Measurements from ENCODE around the gene DIAPH2. TPM values are rescaled to one million over a fixed set of nuclear protein-coding genes. Genes with fewer than 3 reads are reported as not detected.
"Not testable (repeated sequence)": the region's sequence is repeated elsewhere in the genome, so short reads cannot be mapped to it uniquely, and the experiment has no call there.

The DIAPH2 gene
- total and polyA plus RNA-seq, 2 donors (not counting 1 experiment from before 2014, with no cell fraction given) = 16.8 to 18.5 TPM

DNA sequence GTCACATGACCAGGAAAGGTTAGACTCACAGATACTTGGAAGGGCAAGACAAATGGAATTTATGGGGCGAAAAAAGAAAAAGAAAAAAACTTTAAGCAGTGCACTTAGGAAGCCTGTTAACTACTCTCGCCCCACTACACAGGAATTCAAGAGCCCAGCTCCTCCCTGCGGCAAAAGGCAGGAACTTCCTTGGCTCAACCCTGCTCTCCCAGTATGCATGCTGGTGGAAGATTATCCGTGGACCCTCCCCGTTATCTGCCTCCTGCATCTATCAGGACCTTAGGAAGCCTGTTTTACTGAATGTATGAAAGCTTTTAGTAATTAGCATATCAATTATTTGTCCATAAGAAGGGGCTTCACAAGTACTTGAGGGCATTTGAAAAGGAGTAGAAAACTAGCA lies 158.9 kb downstream of the DIAPH2 start:
- Histone ChIP-seq H3K4me2 (ENCODE audit: extremely low read depth, insufficient read depth, low read length) (no peak overlapping the region), H3K9ac (ENCODE audit: insufficient read depth, low read length) (no peak overlapping the region), H3K4me3 (replicated peaks in 1 of 4; ENCODE audit: control extremely low read depth in 1 of 4, insufficient read depth in 1 of 4, low read depth in 3 of 4, low read length in 4 of 4) (no peak overlapping the region), H3K36me3 (ENCODE audit: control insufficient read depth, insufficient read depth, low read length) (no peaks in the 10 kb centered on the region), H2AFZ (ENCODE audit: low read length) (no peak overlapping the region), H3K27me3 (ENCODE audit: control insufficient read depth, insufficient read depth, low read length) (no peaks in the 10 kb centered on the region), H3K4me1 (ENCODE audit: control insufficient read depth, extremely low read depth, insufficient read depth, low read length) (no peaks in the 10 kb centered on the region), H3K79me2 (ENCODE audit: control insufficient read depth, insufficient read depth, low read length) (no peaks in the 10 kb centered on the region), H3K9me3 (ENCODE audit: control insufficient read depth, insufficient read depth, low read depth, low read length) (no peaks in the 10 kb centered on the region), H4K20me1 (ENCODE audit: control insufficient read depth, extremely low read depth, insufficient read depth, low read length) (no peaks in the 10 kb centered on the region), H3K27ac (ENCODE audit: insufficient read depth, low read length) (no peak overlapping the region)
- no peak for TF ChIP-seq EZH2 (IDR thresholded peaks at IDR 0.05; ENCODE audit: low read length, missing control alignments)
- TF ChIP-seq, protein P1, sequence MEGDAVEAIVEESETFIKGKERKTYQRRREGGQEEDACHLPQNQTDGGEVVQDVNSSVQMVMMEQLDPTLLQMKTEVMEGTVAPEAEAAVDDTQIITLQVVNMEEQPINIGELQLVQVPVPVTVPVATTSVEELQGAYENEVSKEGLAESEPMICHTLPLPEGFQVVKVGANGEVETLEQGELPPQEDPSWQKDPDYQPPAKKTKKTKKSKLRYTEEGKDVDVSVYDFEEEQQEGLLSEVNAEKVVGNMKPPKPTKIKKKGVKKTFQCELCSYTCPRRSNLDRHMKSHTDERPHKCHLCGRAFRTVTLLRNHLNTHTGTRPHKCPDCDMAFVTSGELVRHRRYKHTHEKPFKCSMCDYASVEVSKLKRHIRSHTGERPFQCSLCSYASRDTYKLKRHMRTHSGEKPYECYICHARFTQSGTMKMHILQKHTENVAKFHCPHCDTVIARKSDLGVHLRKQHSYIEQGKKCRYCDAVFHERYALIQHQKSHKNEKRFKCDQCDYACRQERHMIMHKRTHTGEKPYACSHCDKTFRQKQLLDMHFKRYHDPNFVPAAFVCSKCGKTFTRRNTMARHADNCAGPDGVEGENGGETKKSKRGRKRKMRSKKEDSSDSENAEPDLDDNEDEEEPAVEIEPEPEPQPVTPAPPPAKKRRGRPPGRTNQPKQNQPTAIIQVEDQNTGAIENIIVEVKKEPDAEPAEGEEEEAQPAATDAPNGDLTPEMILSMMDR (conservative IDR thresholded peaks at IDR 0.05 in 1 of 2, IDR thresholded peaks at IDR 0.05 in 1 of 2; ENCODE audit: low read depth in 1 of 2, low read length in 2 of 2) = peak in 1 of 2 donors; percentile 3
- peak in 1 of 2 donors; percentile 7 for DNase-seq (ENCODE audit: low read depth in 2 of 2)

DNA sequence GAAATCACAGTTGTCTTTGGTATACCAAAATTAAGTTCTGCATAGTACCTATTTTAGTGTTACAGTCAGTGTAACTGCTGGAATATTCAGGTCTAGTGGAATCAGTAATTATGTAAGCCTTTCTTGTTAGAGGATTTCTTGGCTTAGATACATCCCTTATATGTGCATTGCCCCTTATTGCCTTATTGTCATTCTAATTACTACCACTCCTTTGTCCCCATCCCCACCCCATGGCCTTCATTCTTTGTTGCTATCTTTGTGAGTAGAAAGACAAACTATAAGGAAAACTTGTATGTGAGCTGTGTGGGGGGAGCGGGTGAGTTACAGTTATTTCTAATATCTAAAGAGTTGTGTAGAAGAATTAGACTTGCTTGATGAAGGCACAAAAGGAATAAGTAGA lies 162.2 kb downstream of the DIAPH2 start:
- Histone ChIP-seq H2AFZ (ENCODE audit: low read length) (no peak overlapping the region), H3K36me3 (ENCODE audit: control insufficient read depth, insufficient read depth, low read length) (no peaks in the 10 kb centered on the region), H4K20me1 (ENCODE audit: control insufficient read depth, extremely low read depth, insufficient read depth, low read length) (no peaks in the 10 kb centered on the region), H3K4me2 (ENCODE audit: extremely low read depth, insufficient read depth, low read length) (no peak overlapping the region), H3K79me2 (ENCODE audit: control insufficient read depth, insufficient read depth, low read length) (no peaks in the 10 kb centered on the region), H3K27me3 (ENCODE audit: control insufficient read depth, insufficient read depth, low read length) (no peaks in the 10 kb centered on the region), H3K9me3 (ENCODE audit: control insufficient read depth, insufficient read depth, low read depth, low read length) (no peaks in the 10 kb centered on the region), H3K4me1 (ENCODE audit: control insufficient read depth, extremely low read depth, insufficient read depth, low read length) (no peaks in the 10 kb centered on the region), H3K4me3 (replicated peaks in 1 of 4; ENCODE audit: control extremely low read depth in 1 of 4, insufficient read depth in 1 of 4, low read depth in 3 of 4, low read length in 4 of 4) (no peak overlapping the region), H3K27ac (ENCODE audit: insufficient read depth, low read length) (no peak overlapping the region), H3K9ac (ENCODE audit: insufficient read depth, low read length) (no peak overlapping the region)
- no peak for DNase-seq (ENCODE audit: low read depth in 2 of 2)
- TF ChIP-seq, protein P1 (conservative IDR thresholded peaks at IDR 0.05 in 1 of 2, IDR thresholded peaks at IDR 0.05 in 1 of 2; ENCODE audit: low read depth in 1 of 2, low read length in 2 of 2) = no peak
- no peak for TF ChIP-seq EZH2 (IDR thresholded peaks at IDR 0.05; ENCODE audit: low read length, missing control alignments)

DNA sequence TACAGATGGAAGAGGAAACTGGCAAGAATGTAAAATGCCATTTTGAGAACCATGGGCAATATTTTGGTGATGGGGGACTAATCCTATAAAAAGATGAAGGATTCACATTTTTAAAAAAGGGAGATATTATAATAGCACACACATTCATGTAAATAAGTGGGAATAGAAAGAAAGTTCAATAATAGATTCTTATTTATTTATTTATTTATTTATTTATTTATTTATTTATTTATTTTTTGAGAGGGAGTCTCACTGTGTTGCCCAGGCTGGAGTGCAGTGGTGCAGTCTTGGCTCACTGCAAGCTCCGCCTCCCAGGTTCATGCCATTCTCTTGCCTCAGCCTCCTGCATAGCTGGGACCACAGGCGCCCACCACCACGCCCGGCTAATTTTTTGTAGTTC lies 174.8 kb downstream of the DIAPH2 start:
- not testable (repeated sequence) for H2AFZ ChIP-seq (ENCODE audit: low read length); H3K27me3 ChIP-seq (ENCODE audit: control insufficient read depth, insufficient read depth, low read length); H3K9me3 ChIP-seq (ENCODE audit: control insufficient read depth, insufficient read depth, low read depth, low read length); H3K9ac ChIP-seq (ENCODE audit: insufficient read depth, low read length); H3K79me2 ChIP-seq (ENCODE audit: control insufficient read depth, insufficient read depth, low read length); H3K4me1 ChIP-seq (ENCODE audit: control insufficient read depth, extremely low read depth, insufficient read depth, low read length); DNase-seq (ENCODE audit: low read depth in 2 of 2); H3K4me2 ChIP-seq (ENCODE audit: extremely low read depth, insufficient read depth, low read length); H3K4me3 ChIP-seq (replicated peaks in 1 of 4; ENCODE audit: control extremely low read depth in 1 of 4, insufficient read depth in 1 of 4, low read depth in 3 of 4, low read length in 4 of 4); H3K27ac ChIP-seq (ENCODE audit: insufficient read depth, low read length); H4K20me1 ChIP-seq (ENCODE audit: control insufficient read depth, extremely low read depth, insufficient read depth, low read length); H3K36me3 ChIP-seq (ENCODE audit: control insufficient read depth, insufficient read depth, low read length)

Data from fibroblast of lung (primary cell).